Ovary (tissue), 3 donors: ENCODE measurements around the gene KLHDC8B.

Experiments
- POLR2A ChIP-seq: fragments of 450-650 bp; IDR thresholded peaks from one replicate; pipeline ENCODE4 v1.6.1; 2017; ENCODE audit warnings: antibody characterized with exemption, mild to moderate bottlenecking, moderate library complexity
- TF ChIP-seq, protein P1 (sequence below), 3 donors: fragments of 450-650 bp in 2 of 3; fragments of 200-600 bp in 1 of 3; IDR thresholded peaks; one replicate each; pipeline versions ENCODE4 v1.5.1 to v1.8.0; 2016 to 2022; ENCODE audit warnings: antibody characterized with exemption in 3 of 3, mild to moderate bottlenecking in 1 of 3
- donor health status: DM: no; HTN: no; CAD: no.

DNA sequence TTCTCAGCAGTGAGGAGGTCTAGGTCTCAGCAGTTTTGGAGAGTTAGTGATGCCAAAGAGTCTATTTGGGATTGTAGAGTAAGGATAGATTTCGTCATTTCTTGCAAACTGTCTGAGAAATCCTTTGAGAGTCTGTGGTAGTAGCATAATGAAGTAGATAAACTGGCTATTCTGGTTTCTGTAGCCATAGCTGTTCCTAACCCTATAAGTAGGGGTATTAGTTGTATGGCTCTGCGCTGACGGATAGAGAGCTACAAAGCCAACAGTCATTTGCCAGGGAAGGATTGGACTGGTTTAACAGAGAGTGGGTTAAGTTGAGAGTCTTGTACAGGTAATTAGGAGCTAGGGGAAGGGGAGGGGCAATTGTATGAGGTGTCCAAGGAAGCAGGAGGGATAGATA is 50.6 kb downstream of the KLHDC8B start:
- TF ChIP-seq POLR2A = no peak
- TF ChIP-seq, protein P1, sequence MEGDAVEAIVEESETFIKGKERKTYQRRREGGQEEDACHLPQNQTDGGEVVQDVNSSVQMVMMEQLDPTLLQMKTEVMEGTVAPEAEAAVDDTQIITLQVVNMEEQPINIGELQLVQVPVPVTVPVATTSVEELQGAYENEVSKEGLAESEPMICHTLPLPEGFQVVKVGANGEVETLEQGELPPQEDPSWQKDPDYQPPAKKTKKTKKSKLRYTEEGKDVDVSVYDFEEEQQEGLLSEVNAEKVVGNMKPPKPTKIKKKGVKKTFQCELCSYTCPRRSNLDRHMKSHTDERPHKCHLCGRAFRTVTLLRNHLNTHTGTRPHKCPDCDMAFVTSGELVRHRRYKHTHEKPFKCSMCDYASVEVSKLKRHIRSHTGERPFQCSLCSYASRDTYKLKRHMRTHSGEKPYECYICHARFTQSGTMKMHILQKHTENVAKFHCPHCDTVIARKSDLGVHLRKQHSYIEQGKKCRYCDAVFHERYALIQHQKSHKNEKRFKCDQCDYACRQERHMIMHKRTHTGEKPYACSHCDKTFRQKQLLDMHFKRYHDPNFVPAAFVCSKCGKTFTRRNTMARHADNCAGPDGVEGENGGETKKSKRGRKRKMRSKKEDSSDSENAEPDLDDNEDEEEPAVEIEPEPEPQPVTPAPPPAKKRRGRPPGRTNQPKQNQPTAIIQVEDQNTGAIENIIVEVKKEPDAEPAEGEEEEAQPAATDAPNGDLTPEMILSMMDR (IDR thresholded peaks at IDR 0.05) = no peak
